Measurements from ENCODE around the gene LYPLAL1. TPM values are rescaled to one million over a fixed set of nuclear protein-coding genes. Genes with fewer than 3 reads are reported as not detected.
A peak's percentile ranks its signal among the peaks of the same experiment; 100 is the strongest.

Gene LYPLAL1
- total and polyA plus RNA-seq, 9 of the 15 experiments (the other 6 are each of a cell fraction or from before 2014, with no cell fraction given): 14.9 to 179 (median 46.3) TPM

GRCh38 chr1:219173758-219174459 lies at the start of gene LYPLAL1 (continued):
- TF ChIP-seq ZNF197 (CRISPR knock-in tag; IDR thresholded peaks at IDR 0.05; ENCODE audit: low read depth): no peak; the same call in 1 of the 2 replicates
- TF ChIP-seq U2AF2 (optimal IDR thresholded peaks at IDR 0.05; ENCODE audit: low read depth, low read length): no peak
- peak; percentile 97 for TF ChIP-seq CXXC5 (CRISPR knock-in tag; IDR thresholded peaks at IDR 0.05)
- TF ChIP-seq NONO (IDR thresholded peaks at IDR 0.05; ENCODE audit: low read depth in 2 of 2, low read length in 1 of 2): no peak; a peak in 2 of 4 replicates
- TF ChIP-seq SRSF7 (optimal IDR thresholded peaks at IDR 0.05; ENCODE audit: low read depth, low read length): no peak
- TF ChIP-seq NR3C1 (CRISPR knock-in tag; IDR thresholded peaks at IDR 0.05): 0 out of 2 replicates have a peak, but pooled peaks have one; percentile 27
- TF ChIP-seq CREB3L1 (IDR thresholded peaks at IDR 0.05; ENCODE audit: borderline replicate concordance, low read depth): no peak; the same call in 1 of the 2 replicates
- TF ChIP-seq ZZZ3 (IDR thresholded peaks at IDR 0.05): no peak
- TF ChIP-seq HDAC8 (tag; IDR thresholded peaks at IDR 0.05): no peak; the same call in 1 of the 2 replicates
- TF ChIP-seq MECOM (CRISPR knock-in tag; IDR thresholded peaks at IDR 0.05): no peak
- no peak for TF ChIP-seq BCLAF1 (IDR thresholded peaks at IDR 0.05; ENCODE audit: borderline replicate concordance in 1 of 2, control insufficient read depth in 1 of 2, low read depth in 2 of 2, low read length in 1 of 2)
- peak; percentile 73 for TF ChIP-seq DMBX1 (CRISPR knock-in tag; IDR thresholded peaks at IDR 0.05; ENCODE audit: borderline replicate concordance)
- no peak for TF ChIP-seq ZNF124 (CRISPR knock-in tag; IDR thresholded peaks at IDR 0.05)
- TF ChIP-seq MCM5 (IDR thresholded peaks at IDR 0.05; ENCODE audit: low read depth): no peak
- TF ChIP-seq SETDB1 (IDR thresholded peaks at IDR 0.05; ENCODE audit: low read length): no peak
- no peak for TF ChIP-seq PREB (CRISPR knock-in tag; IDR thresholded peaks at IDR 0.05)
- TF ChIP-seq BRD9 (IDR thresholded peaks at IDR 0.05; ENCODE audit: low read depth, partially characterized antibody): no peak
- no peak for TF ChIP-seq RBM34 (IDR thresholded peaks at IDR 0.05; ENCODE audit: borderline replicate concordance, insufficient read depth, low read length)
- TF ChIP-seq POLR2AphosphoS5 (IDR thresholded peaks at IDR 0.05; ENCODE audit: control insufficient read depth, insufficient read depth, low read depth, low read length): peak; percentile 94
- peak; percentile 98 to 99 for TF ChIP-seq NRF1 (conservative IDR thresholded peaks at IDR 0.05 in 1 of 2, IDR thresholded peaks at IDR 0.05 in 1 of 2)
- peak; percentile 69 for TF ChIP-seq MITF (IDR thresholded peaks at IDR 0.05)
